ENCODE results near the gene ITPR2. TPM values are rescaled to one million over a fixed set of nuclear protein-coding genes. Genes with fewer than 3 reads are reported as not detected.
"Not testable (repeated sequence)": the region's sequence is repeated elsewhere in the genome, so short reads cannot be mapped to it uniquely, and the experiment has no call there.

Gene ITPR2
- total and polyA plus RNA-seq, 2 donors = 8.8 to 34.0 TPM

DNA sequence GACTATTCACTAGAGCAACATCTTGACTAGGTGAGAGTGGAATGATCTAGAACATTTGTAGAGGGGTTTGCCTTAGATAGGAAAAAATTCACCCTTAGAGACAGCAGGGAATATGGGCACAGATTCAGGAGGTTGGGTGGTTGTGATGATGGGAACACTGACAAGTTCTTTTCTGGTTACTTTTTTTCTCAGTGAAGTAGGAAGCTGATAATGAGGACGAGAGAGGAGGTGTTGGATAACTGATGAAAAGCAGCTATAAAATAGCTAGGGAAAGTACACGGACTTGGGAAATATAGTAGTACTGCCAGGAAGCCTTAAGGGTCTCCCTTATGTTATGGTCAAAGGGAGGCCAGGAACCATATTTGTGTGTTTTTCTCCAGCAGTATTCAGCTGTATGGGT is 387.1 kb downstream of the ITPR2 start:
- no peaks in the 10 kb centered on the region for H3K9me3 ChIP-seq (ENCODE audit: control insufficient read depth in 2 of 2, insufficient read depth in 1 of 2, low read length in 1 of 2)
- H3K27me3 ChIP-seq (ENCODE audit: control insufficient read depth in 2 of 2, insufficient read depth in 1 of 2, low read length in 1 of 2) = no peaks in the 10 kb centered on the region
- no peak overlapping the region for H3K4me3 ChIP-seq (ENCODE audit: low read length in 2 of 2)
- no peak for DNase-seq (ENCODE audit: low read depth in 6 of 9, low spot score in 9 of 9)
- 99% methylated on average over 2 of the region's 2 CpGs for WGBS
- no peak overlapping the region for H3K27ac ChIP-seq (ENCODE audit: low read depth in 1 of 2, low read length in 1 of 2)
- peaks cover 10 to 48% of the 10 kb centered on the region in 2 donors for H3K36me3 ChIP-seq (ENCODE audit: control insufficient read depth in 2 of 2, insufficient read depth in 2 of 2, low read length in 1 of 2)
- H3K4me1 ChIP-seq (ENCODE audit: control insufficient read depth in 2 of 2, insufficient read depth in 2 of 2, low read length in 2 of 2) = no peaks in the 10 kb centered on the region

GRCh38 chr12:26443309-26443708 is 389.7 kb downstream of the ITPR2 start:
- Histone ChIP-seq H3K27me3 (ENCODE audit: control insufficient read depth in 2 of 2, insufficient read depth in 1 of 2, low read length in 1 of 2) (no peaks in the 10 kb centered on the region), H3K4me3 (ENCODE audit: low read length in 2 of 2) (no peak overlapping the region), H3K4me1 (ENCODE audit: control insufficient read depth in 2 of 2, insufficient read depth in 2 of 2, low read length in 2 of 2) (no peaks in the 10 kb centered on the region), H3K36me3 (ENCODE audit: control insufficient read depth in 2 of 2, insufficient read depth in 2 of 2, low read length in 1 of 2) (peaks cover 7 to 52% of the 10 kb centered on the region in 2 donors), H3K27ac (ENCODE audit: low read depth in 1 of 2, low read length in 1 of 2) (no peak overlapping the region), H3K9me3 (ENCODE audit: control insufficient read depth in 2 of 2, insufficient read depth in 1 of 2, low read length in 1 of 2) (no peaks in the 10 kb centered on the region)
- no peak for DNase-seq (ENCODE audit: low read depth in 6 of 9, low spot score in 9 of 9)
- WGBS = over 99% methylated on average over 2 of the region's 2 CpGs

GRCh38 chr12:26441434-26441833 is 391.6 kb downstream of the ITPR2 start:
- Histone ChIP-seq H3K36me3 (ENCODE audit: control insufficient read depth in 2 of 2, insufficient read depth in 2 of 2, low read length in 1 of 2) (peaks cover 7 to 58% of the 10 kb centered on the region in 2 donors), H3K4me1 (ENCODE audit: control insufficient read depth in 2 of 2, insufficient read depth in 2 of 2, low read length in 2 of 2) (no peaks in the 10 kb centered on the region), H3K27me3 (ENCODE audit: control insufficient read depth in 2 of 2, insufficient read depth in 1 of 2, low read length in 1 of 2) (no peaks in the 10 kb centered on the region), H3K4me3 (ENCODE audit: low read length in 2 of 2) (no peak overlapping the region), H3K9me3 (ENCODE audit: control insufficient read depth in 2 of 2, insufficient read depth in 1 of 2, low read length in 1 of 2) (no peaks in the 10 kb centered on the region), H3K27ac (ENCODE audit: low read depth in 1 of 2, low read length in 1 of 2) (no peak overlapping the region)
- DNase-seq (ENCODE audit: low read depth in 6 of 9, low spot score in 9 of 9) = no peak
- 100% methylated on average over 1 of the region's 1 CpG for WGBS

DNA sequence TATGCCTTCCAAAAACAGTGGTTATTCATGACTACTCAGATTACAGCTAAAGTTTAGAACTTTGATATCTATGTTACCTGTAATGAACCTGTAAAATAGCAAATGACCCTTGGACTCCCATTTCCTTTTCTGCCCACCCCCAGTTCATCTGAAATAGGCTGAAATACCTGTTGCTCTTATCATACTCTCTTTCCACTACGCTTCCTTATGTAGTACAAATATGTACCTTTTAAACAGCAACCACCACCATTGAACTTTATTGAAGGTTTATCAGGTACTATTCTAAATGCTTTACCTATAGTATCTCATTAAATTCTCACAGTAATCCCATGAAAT is 398.0 kb downstream of the ITPR2 start:
- Histone ChIP-seq H3K27ac (ENCODE audit: low read depth in 1 of 2, low read length in 1 of 2) (no peak overlapping the region), H3K4me1 (ENCODE audit: control insufficient read depth in 2 of 2, insufficient read depth in 2 of 2, low read length in 2 of 2) (no peaks in the 10 kb centered on the region), H3K4me3 (ENCODE audit: low read length in 2 of 2) (no peak overlapping the region), H3K27me3 (ENCODE audit: control insufficient read depth in 2 of 2, insufficient read depth in 1 of 2, low read length in 1 of 2) (no peaks in the 10 kb centered on the region), H3K36me3 (ENCODE audit: control insufficient read depth in 2 of 2, insufficient read depth in 2 of 2, low read length in 1 of 2) (peaks cover 5 to 43% of the 10 kb centered on the region in 2 donors), H3K9me3 (ENCODE audit: control insufficient read depth in 2 of 2, insufficient read depth in 1 of 2, low read length in 1 of 2) (no peaks in the 10 kb centered on the region)
- no peak for DNase-seq (ENCODE audit: low read depth in 6 of 9, low spot score in 9 of 9)
- 97% methylated on average over 1 of the region's 1 CpG for WGBS

- no peaks in the 10 kb centered on the region for H3K4me1 ChIP-seq (ENCODE audit: control insufficient read depth in 2 of 2, insufficient read depth in 2 of 2, low read length in 2 of 2)
- no peak overlapping the region for H3K4me3 ChIP-seq (ENCODE audit: low read length in 2 of 2)
- H3K36me3 ChIP-seq (ENCODE audit: control insufficient read depth in 2 of 2, insufficient read depth in 2 of 2, low read length in 1 of 2) = peaks cover 5 to 43% of the 10 kb centered on the region in 2 donors
- no peaks in the 10 kb centered on the region for H3K27me3 ChIP-seq (ENCODE audit: control insufficient read depth in 2 of 2, insufficient read depth in 1 of 2, low read length in 1 of 2)
- DNase-seq (ENCODE audit: low read depth in 6 of 9, low spot score in 9 of 9) = peak in 2 of 9 donors; percentile 5 to 23
- 96% methylated on average over 4 of the region's 4 CpGs for WGBS
- H3K27ac ChIP-seq (ENCODE audit: low read depth in 1 of 2, low read length in 1 of 2) = no peak overlapping the region
- H3K9me3 ChIP-seq (ENCODE audit: control insufficient read depth in 2 of 2, insufficient read depth in 1 of 2, low read length in 1 of 2) = no peaks in the 10 kb centered on the region
Observed at GRCh38 chr12:26434299-26435068, 398.5 kb downstream of the ITPR2 start.

GRCh38 chr12:26433701-26434100 is 399.3 kb downstream of the ITPR2 start:
- peaks cover 5 to 40% of the 10 kb centered on the region in 2 donors for H3K36me3 ChIP-seq (ENCODE audit: control insufficient read depth in 2 of 2, insufficient read depth in 2 of 2, low read length in 1 of 2)
- not testable (repeated sequence) for H3K4me1 ChIP-seq (ENCODE audit: control insufficient read depth in 2 of 2, insufficient read depth in 2 of 2, low read length in 2 of 2); H3K27me3 ChIP-seq (ENCODE audit: control insufficient read depth in 2 of 2, insufficient read depth in 1 of 2, low read length in 1 of 2); H3K4me3 ChIP-seq (ENCODE audit: low read length in 2 of 2); H3K27ac ChIP-seq (ENCODE audit: low read depth in 1 of 2, low read length in 1 of 2); H3K9me3 ChIP-seq (ENCODE audit: control insufficient read depth in 2 of 2, insufficient read depth in 1 of 2, low read length in 1 of 2); DNase-seq (ENCODE audit: low read depth in 6 of 9, low spot score in 9 of 9)
- WGBS = 48% methylated on average over 1 of the region's 1 CpG

- Histone ChIP-seq H3K27ac (ENCODE audit: low read depth in 1 of 2, low read length in 1 of 2) (no peak overlapping the region), H3K36me3 (ENCODE audit: control insufficient read depth in 2 of 2, insufficient read depth in 2 of 2, low read length in 1 of 2) (peaks cover 5 to 37% of the 10 kb centered on the region in 2 donors), H3K9me3 (ENCODE audit: control insufficient read depth in 2 of 2, insufficient read depth in 1 of 2, low read length in 1 of 2) (no peaks in the 10 kb centered on the region), H3K4me3 (ENCODE audit: low read length in 2 of 2) (no peak overlapping the region), H3K4me1 (ENCODE audit: control insufficient read depth in 2 of 2, insufficient read depth in 2 of 2, low read length in 2 of 2) (no peaks in the 10 kb centered on the region), H3K27me3 (ENCODE audit: control insufficient read depth in 2 of 2, insufficient read depth in 1 of 2, low read length in 1 of 2) (no peaks in the 10 kb centered on the region)
- DNase-seq (ENCODE audit: low read depth in 6 of 9, low spot score in 9 of 9) = no peak
- 42% methylated on average over 3 of the region's 3 CpGs for WGBS
Observed at GRCh38 chr12:26431211-26431610, 401.8 kb downstream of the ITPR2 start.

DNA sequence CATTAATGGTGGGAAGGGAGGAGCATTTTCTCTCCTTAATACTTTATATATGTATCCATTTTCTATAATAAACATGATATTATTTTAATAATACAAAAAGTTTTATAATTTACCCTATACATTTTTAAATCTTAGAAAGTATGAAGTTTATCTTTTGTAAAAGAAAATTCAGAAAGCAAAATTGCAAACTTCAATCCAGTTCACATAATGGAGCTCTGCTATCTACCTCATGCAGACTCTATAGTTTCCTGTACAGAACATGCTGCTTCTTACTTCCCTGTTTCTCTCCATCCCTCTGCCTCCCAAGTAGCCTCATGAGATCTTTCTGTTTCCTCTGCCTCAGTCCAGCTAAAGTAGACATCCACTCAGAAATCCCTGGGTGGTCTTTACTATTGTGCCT is 402.4 kb downstream of the ITPR2 start:
- H3K4me1 ChIP-seq (ENCODE audit: control insufficient read depth in 2 of 2, insufficient read depth in 2 of 2, low read length in 2 of 2); H3K27me3 ChIP-seq (ENCODE audit: control insufficient read depth in 2 of 2, insufficient read depth in 1 of 2, low read length in 1 of 2); H3K27ac ChIP-seq (ENCODE audit: low read depth in 1 of 2, low read length in 1 of 2); DNase-seq (ENCODE audit: low read depth in 6 of 9, low spot score in 9 of 9); H3K4me3 ChIP-seq (ENCODE audit: low read length in 2 of 2); H3K9me3 ChIP-seq (ENCODE audit: control insufficient read depth in 2 of 2, insufficient read depth in 1 of 2, low read length in 1 of 2): not testable (repeated sequence)
- H3K36me3 ChIP-seq (ENCODE audit: control insufficient read depth in 2 of 2, insufficient read depth in 2 of 2, low read length in 1 of 2) = peaks cover 5 to 34% of the 10 kb centered on the region in 2 donors

DNA sequence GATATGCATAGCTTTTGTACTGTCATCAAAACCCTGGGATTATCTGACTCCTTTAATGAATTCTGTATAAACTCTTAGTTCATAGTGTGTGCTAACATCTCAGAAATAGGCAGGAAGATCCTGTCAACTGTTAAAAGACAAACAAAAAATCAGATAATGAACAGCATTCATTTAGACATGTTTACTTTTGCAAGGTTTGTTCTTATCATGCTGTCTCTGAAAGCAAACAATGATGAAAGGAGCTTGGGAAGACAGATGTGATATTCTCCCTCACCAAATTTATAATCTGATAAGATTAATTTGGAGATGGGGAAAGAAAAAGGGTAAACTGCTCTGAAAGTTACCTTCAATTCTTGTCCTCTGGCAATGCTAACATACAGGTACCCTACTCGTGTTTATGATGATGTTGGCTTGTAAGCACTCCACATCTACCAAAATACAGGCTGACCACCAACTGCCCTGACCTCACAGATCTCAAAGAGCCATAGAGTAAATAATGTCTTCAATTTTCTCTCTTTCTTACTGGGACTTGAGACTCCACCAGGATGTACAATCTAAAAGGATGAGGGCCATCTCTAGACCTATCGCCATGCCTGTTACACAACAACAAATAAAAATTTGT is 403.8 kb downstream of the ITPR2 start:
- no peak for DNase-seq (ENCODE audit: low read depth in 6 of 9, low spot score in 9 of 9)
- Histone ChIP-seq H3K36me3 (ENCODE audit: control insufficient read depth in 2 of 2, insufficient read depth in 2 of 2, low read length in 1 of 2) (peaks cover 5 to 31% of the 10 kb centered on the region in 2 donors), H3K27me3 (ENCODE audit: control insufficient read depth in 2 of 2, insufficient read depth in 1 of 2, low read length in 1 of 2) (no peaks in the 10 kb centered on the region), H3K4me1 (ENCODE audit: control insufficient read depth in 2 of 2, insufficient read depth in 2 of 2, low read length in 2 of 2) (no peaks in the 10 kb centered on the region), H3K9me3 (ENCODE audit: control insufficient read depth in 2 of 2, insufficient read depth in 1 of 2, low read length in 1 of 2) (no peaks in the 10 kb centered on the region), H3K4me3 (ENCODE audit: low read length in 2 of 2) (no peak overlapping the region), H3K27ac (ENCODE audit: low read depth in 1 of 2, low read length in 1 of 2) (no peak overlapping the region)
- WGBS = 96% methylated on average over 2 of the region's 2 CpGs

Measured in thymus (tissue), 11 donors.